Spleen (tissue), 11 donors: ENCODE measurements around the gene ISOC2. TPM values are rescaled to one million over a fixed set of nuclear protein-coding genes. Genes with fewer than 3 reads are reported as not detected.

ENCODE experiments used
- DNase-seq: peaks from one replicate; pipeline ENCODE4 v3.0.0-alpha.2; 2020
- H3K27ac ChIP-seq, 8 donors: fragments of 200-600 bp; sonication (generic) in 7 of 8; 1 replicate in 4 of 8; 2 replicates in 4 of 8; pipeline versions ENCODE4 v1.5.0 to v1.8.0; 2016 to 2021; ENCODE audit warnings: inconsistent platforms in 4 of 8, mild to moderate bottlenecking in 4 of 8, moderate library complexity in 1 of 8
- H3K27me3 ChIP-seq, 7 donors: fragments of 200-600 bp; sonication (generic) in 6 of 7; replicated peaks in 1 of 7; 1 replicate in 4 of 7; 2 replicates in 3 of 7; pipeline versions ENCODE4 v1.5.0 to v1.8.0; 2016 to 2021; ENCODE audit warnings: inconsistent platforms in 3 of 7, mild to moderate bottlenecking in 1 of 7
- H3K36me3 ChIP-seq, 6 donors: fragments of 200-600 bp; sonication (generic) in 5 of 6; 1 replicate in 4 of 6; 2 replicates in 2 of 6; pipeline versions ENCODE4 v1.5.0 to v1.8.0; 2016 to 2021; ENCODE audit warnings: inconsistent platforms in 2 of 6
- H3K4me1 ChIP-seq, 6 donors: fragments of 200-600 bp; sonication (generic) in 5 of 6; 1 replicate in 3 of 6; 2 replicates in 3 of 6; pipeline versions ENCODE4 v1.5.0 to v1.8.0; 2016 to 2021; ENCODE audit warnings: inconsistent platforms in 3 of 6
- H3K4me3 ChIP-seq, 8 donors: fragments of 200-600 bp; sonication (generic) in 7 of 8; 1 replicate in 4 of 8; 2 replicates in 4 of 8; pipeline versions ENCODE4 v1.5.0 to v1.8.0; 2016 to 2021; ENCODE audit warnings: inconsistent platforms in 4 of 8, mild to moderate bottlenecking in 4 of 8, moderate library complexity in 2 of 8
- H3K9me3 ChIP-seq, 8 donors: fragments of 200-600 bp; sonication (generic) in 7 of 8; 1 replicate in 4 of 8; 2 replicates in 4 of 8; pipeline versions ENCODE4 v1.5.0 to v1.8.0; 2016 to 2021; ENCODE audit warnings: inconsistent platforms in 4 of 8
- POLR2A ChIP-seq, 3 donors: fragments of 450-650 bp; IDR thresholded peaks; one replicate each; pipeline ENCODE4 v1.5.1; 2017; ENCODE audit warnings: antibody characterized with exemption in 3 of 3, mild to moderate bottlenecking in 1 of 3
- POLR2AphosphoS5 ChIP-seq, 3 donors: sonication (generic); formaldehyde crosslinking; IDR thresholded peaks; one replicate each; pipeline ENCODE4 v1.5.1; 2017; ENCODE audit warnings: antibody characterized with exemption in 3 of 3
- WGBS, 5 donors: extraction: QIAGEN DNeasy Blood & Tissue Kit in 3 of 5; methylation state at CpG; one replicate each; pipeline versions ENCODE4 v1.1.5 to v1.1.7; 2013 to 2018; 5-methylcytosine and 5-hydroxymethylcytosine counted together
- intact Hi-C: fragments of 100-400 bp; cut with DNase I; formaldehyde crosslinking; loops from one replicate; pipeline ENCODE4 v1.15.0; 2023; ENCODE audit warnings: low total_unique reads
- polyA plus RNA-seq, 3 donors: library from polyadenylated mRNA; stranded (reverse); fragments of 200-250 nt; gene quantifications; one replicate each; pipeline ENCODE4 v1.2.1, GENCODE V29; 2013
- total RNA-seq, 7 donors: library from RNA; depleted of rRNA in 3 of 7; stranded (reverse); fragments of >200 nt in 3 of 7; fragmentation: NEBNext Ultra II Directional in 4 of 7; extraction: Animal tissue kit (Norgen Biotek cat#: 25700) in 4 of 7; gene quantifications; one replicate each; pipeline versions ENCODE4 v1.1.0 to v1.2.1, GENCODE V29; 2016 to 2021
- TF ChIP-seq, protein P1 (sequence below), 11 experiments: fragments of 200-600 bp in 7 of 11; fragments of 450-650 bp in 4 of 11; sonication (generic) in 4 of 11; IDR thresholded peaks in 8 of 11; conservative IDR thresholded peaks in 3 of 11; 1 replicate in 7 of 11; 2 replicates in 4 of 11; pipeline versions ENCODE4 v1.4.0 to v1.8.0; 2016 to 2021; ENCODE audit warnings: antibody characterized with exemption in 11 of 11, inconsistent platforms in 4 of 11, mild to moderate bottlenecking in 1 of 11
- donor health status: healthy with polysubstance abuse.
- donor health status: DM: no; HTN: no; CAD: no; lungs with moderate emphysema.
- donor health status: DM: no; HTN: no; CAD: no.
- donor health status: Bipolar disorder and iron deficiency.
- donor health status: healthy.
- donor health status: DM: no; HTN: no; CAD: no.
- donor health status: DM: yes; HTN: yes; CAD: no.

ISOC2 gene
- total and polyA plus RNA-seq, 10 donors, result 38.6 to 98.7 (median 55.3) TPM

DNA sequence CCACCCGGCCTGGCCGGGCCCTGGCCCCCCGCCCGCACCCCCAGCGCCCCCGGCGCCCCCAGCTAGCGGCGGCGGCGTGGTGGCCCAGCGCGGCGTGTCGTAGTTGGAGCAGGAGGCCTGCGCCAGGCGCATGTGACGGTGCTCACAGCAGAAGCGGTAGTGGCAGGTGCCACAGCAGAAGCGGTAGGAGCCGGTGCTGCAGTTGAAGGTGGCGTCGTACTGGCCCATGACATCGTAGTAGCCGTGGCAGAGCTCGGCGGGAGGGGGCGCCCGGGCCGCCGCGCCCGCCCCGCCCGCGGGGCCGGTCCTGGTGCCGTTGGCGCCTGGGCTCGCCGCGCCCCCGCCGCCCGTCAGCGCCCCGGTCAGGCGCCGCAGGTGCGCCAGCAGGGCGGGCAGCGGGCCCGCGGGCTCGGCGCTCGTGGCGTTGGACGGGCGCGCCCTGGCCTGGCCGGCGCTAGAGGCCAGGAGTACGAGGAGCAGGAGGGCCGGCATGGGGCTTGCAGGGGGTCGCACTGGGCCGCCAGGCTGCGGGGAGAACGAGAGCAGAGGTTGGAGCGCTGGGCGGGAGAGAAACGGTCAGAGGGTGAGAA lies 19.0 kb downstream of the ISOC2 start:
- 1 to 4% (median 2%) methylated on average over 14 to 72 of the region's 72 CpGs for WGBS, 5 donors
- peaks cover 7 to 100% (median 75%) of the 10 kb centered on the region in 7 donors for H3K27me3 ChIP-seq
- TF ChIP-seq, protein P1, sequence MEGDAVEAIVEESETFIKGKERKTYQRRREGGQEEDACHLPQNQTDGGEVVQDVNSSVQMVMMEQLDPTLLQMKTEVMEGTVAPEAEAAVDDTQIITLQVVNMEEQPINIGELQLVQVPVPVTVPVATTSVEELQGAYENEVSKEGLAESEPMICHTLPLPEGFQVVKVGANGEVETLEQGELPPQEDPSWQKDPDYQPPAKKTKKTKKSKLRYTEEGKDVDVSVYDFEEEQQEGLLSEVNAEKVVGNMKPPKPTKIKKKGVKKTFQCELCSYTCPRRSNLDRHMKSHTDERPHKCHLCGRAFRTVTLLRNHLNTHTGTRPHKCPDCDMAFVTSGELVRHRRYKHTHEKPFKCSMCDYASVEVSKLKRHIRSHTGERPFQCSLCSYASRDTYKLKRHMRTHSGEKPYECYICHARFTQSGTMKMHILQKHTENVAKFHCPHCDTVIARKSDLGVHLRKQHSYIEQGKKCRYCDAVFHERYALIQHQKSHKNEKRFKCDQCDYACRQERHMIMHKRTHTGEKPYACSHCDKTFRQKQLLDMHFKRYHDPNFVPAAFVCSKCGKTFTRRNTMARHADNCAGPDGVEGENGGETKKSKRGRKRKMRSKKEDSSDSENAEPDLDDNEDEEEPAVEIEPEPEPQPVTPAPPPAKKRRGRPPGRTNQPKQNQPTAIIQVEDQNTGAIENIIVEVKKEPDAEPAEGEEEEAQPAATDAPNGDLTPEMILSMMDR (IDR thresholded peaks at IDR 0.05 in 8 of 11, conservative IDR thresholded peaks at IDR 0.05 in 3 of 11), result no peak
- no peak for TF ChIP-seq POLR2A (IDR thresholded peaks at IDR 0.05)
- TF ChIP-seq POLR2AphosphoS5 (IDR thresholded peaks at IDR 0.05), result no peak

DNA sequence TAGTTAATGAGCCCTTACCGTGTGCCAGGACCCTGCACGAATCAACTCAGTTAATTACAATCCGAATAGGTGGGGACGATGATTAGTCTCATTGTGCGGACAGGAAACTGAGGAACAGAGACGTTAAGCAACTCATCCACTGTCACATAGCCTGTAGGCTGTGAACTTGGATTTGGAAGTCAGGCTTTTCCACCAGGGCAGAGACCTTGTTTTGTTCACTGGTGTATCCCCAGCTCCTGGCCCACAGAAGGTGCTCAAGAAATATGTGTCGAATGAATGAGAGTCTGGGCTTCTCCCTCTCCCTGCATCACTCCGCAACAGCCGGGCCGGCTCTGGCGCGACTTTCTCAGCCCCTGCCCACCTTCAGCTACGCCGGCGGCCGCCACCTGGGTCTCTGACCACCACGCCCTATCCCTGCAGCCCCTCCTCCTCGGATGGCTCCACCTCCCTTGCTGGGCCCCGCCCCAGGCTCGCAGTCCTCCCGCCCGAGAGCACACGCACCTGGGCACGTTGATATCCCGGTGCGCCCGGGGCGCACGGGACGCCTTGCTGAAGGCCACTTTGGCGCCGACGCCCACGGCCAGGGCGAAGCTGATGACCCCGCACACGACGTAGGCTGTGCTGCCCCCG lies 19.6 kb downstream of the ISOC2 start:
- H3K36me3 ChIP-seq, result no peaks in the 10 kb centered on the region
- no peak for DNase-seq
- peaks cover 7 to 100% (median 82%) of the 10 kb centered on the region in 7 donors for H3K27me3 ChIP-seq
- H3K4me3 ChIP-seq, result peak overlapping the region in 1 of 8 donors; percentile 49
- H3K4me1 ChIP-seq, result peaks cover 11 to 35% (median 26%) of the 10 kb centered on the region in 6 donors
- intact Hi-C loops, result no loop called here
- no peak for TF ChIP-seq POLR2A (IDR thresholded peaks at IDR 0.05)
- 2 to 18% (median 4%) methylated on average over 5 to 39 of the region's 39 CpGs for whole genome bisulfite sequencing, 5 donors
- no peak overlapping the region for H3K27ac ChIP-seq
- no peaks in the 10 kb centered on the region for H3K9me3 ChIP-seq

More for the DNA sequence above, 19.0 kb downstream of the ISOC2 start:
- Histone ChIP-seq H3K9me3 (no peaks in the 10 kb centered on the region), H3K4me3 (peak overlapping the region in 1 of 8 donors; percentile 49), H3K36me3 (no peaks in the 10 kb centered on the region), H3K27ac (no peak overlapping the region), H3K4me1 (peaks cover 11 to 35% (median 26%) of the 10 kb centered on the region in 6 donors)
- DNase-seq, result no peak
- intact Hi-C loops, result no loop called here

GRCh38 chr19:55441319-55441691 lies 20.1 kb downstream of the ISOC2 start:
- peaks cover 7 to 100% (median 83%) of the 10 kb centered on the region in 7 donors for H3K27me3 ChIP-seq
- peaks cover 11 to 35% (median 26%) of the 10 kb centered on the region in 6 donors for H3K4me1 ChIP-seq
- no peaks in the 10 kb centered on the region for H3K36me3 ChIP-seq
- peak overlapping the region in 1 of 8 donors; percentile 49 for H3K4me3 ChIP-seq
- H3K27ac ChIP-seq, result no peak overlapping the region
- intact Hi-C loops, result no loop called here
- DNase-seq, result no peak
- no peak for TF ChIP-seq POLR2A (IDR thresholded peaks at IDR 0.05)
- TF ChIP-seq POLR2AphosphoS5 (IDR thresholded peaks at IDR 0.05), result no peak
- TF ChIP-seq, protein P1 (IDR thresholded peaks at IDR 0.05 in 8 of 11, conservative IDR thresholded peaks at IDR 0.05 in 3 of 11), result no peak
- WGBS, 5 donors, result 3 to 6% (median 3%) methylated on average over 21 of the region's 21 CpGs
- H3K9me3 ChIP-seq, result no peaks in the 10 kb centered on the region

- no peaks in the 10 kb centered on the region for H3K9me3 ChIP-seq
- H3K36me3 ChIP-seq, result no peaks in the 10 kb centered on the region
- H3K4me3 ChIP-seq, result peak overlapping the region in 1 of 8 donors; percentile 21
- DNase-seq, result no peak
- H3K27me3 ChIP-seq, result peaks cover 7 to 100% (median 88%) of the 10 kb centered on the region in 7 donors
- intact Hi-C loops, result no loop called here
- 7 to 15% (median 11%) methylated on average over 36 to 39 of the region's 39 CpGs for WGBS, 5 donors
- H3K4me1 ChIP-seq, result peaks cover 11 to 35% (median 26%) of the 10 kb centered on the region in 6 donors
- TF ChIP-seq POLR2A (IDR thresholded peaks at IDR 0.05) (no peak), POLR2AphosphoS5 (IDR thresholded peaks at IDR 0.05) (no peak)
- TF ChIP-seq, protein P1 (IDR thresholded peaks at IDR 0.05 in 8 of 11, conservative IDR thresholded peaks at IDR 0.05 in 3 of 11), result no peak
- H3K27ac ChIP-seq, result no peak overlapping the region
These were observed 20.9 kb downstream of the ISOC2 start for GRCh38 chr19:55440411-55441105.
